Measurements from ENCODE around the gene ATP6V0E1.
A peak's percentile ranks its signal among the peaks of the same experiment; 100 is the strongest.

ATP6V0E1 gene

GRCh38 chr5:172957458-172957857 is 26.1 kb upstream of the ATP6V0E1 start:
- H3K79me2 ChIP-seq (ENCODE audit: low read length): peaks cover 27% of the 10 kb centered on the region
- DNase-seq: no peak
- peaks cover 20% of the 10 kb centered on the region for H3F3A ChIP-seq (ENCODE audit: insufficient read depth, low read length)
- no peak overlapping the region for H2AFZ ChIP-seq (ENCODE audit: low read length)
- H3K4me3 ChIP-seq (ENCODE audit: low read length): no peak overlapping the region
- H3K9me2 ChIP-seq (replicated peaks; ENCODE audit: insufficient read depth, low read length): no peaks in the 10 kb centered on the region
- no peaks in the 10 kb centered on the region for H3K9me3 ChIP-seq (replicated peaks; ENCODE audit: insufficient read depth, low read length)
- H3K4me2 ChIP-seq (ENCODE audit: low read depth, low read length): no peak overlapping the region
- H3K36me3 ChIP-seq (replicated peaks; ENCODE audit: insufficient read depth, low read length): no peaks in the 10 kb centered on the region
- H3K9ac ChIP-seq (ENCODE audit: low read length): no peak overlapping the region
- no peak overlapping the region for H3K27ac ChIP-seq (ENCODE audit: low read length)
- H3K4me1 ChIP-seq (ENCODE audit: low read length): peaks cover 10% of the 10 kb centered on the region
- no peaks in the 10 kb centered on the region for H4K20me1 ChIP-seq (ENCODE audit: insufficient read depth, low read length)
- TF ChIP-seq CTCF (IDR thresholded peaks at IDR 0.05; ENCODE audit: low read length) (no peak), EZH2 (optimal IDR thresholded peaks at IDR 0.05; ENCODE audit: low read depth, low read length) (no peak), EZH2phosphoT487 (IDR thresholded peaks at IDR 0.05; ENCODE audit: low read length) (no peak)
- H3K27me3 ChIP-seq (replicated peaks; ENCODE audit: insufficient read depth, low read length): no peaks in the 10 kb centered on the region

GRCh38 chr5:172958331-172959046 is 25.1 kb upstream of the ATP6V0E1 start:
- DNase-seq: peak; percentile 69
- Histone ChIP-seq H3K4me1 (ENCODE audit: low read length) (peaks cover 10% of the 10 kb centered on the region), H2AFZ (ENCODE audit: low read length) (peak overlapping the region; percentile 94), H3K9ac (ENCODE audit: low read length) (peak overlapping the region; percentile 92; the same call in 1 of the 2 replicates), H3K4me3 (ENCODE audit: low read length) (peak overlapping the region; percentile 87), H3K9me3 (replicated peaks; ENCODE audit: insufficient read depth, low read length) (no peaks in the 10 kb centered on the region), H4K20me1 (ENCODE audit: insufficient read depth, low read length) (no peaks in the 10 kb centered on the region), H3K27ac (ENCODE audit: low read length) (peak overlapping the region; percentile 32; the same call in 1 of the 2 replicates), H3K36me3 (replicated peaks; ENCODE audit: insufficient read depth, low read length) (no peaks in the 10 kb centered on the region), H3K27me3 (replicated peaks; ENCODE audit: insufficient read depth, low read length) (no peaks in the 10 kb centered on the region), H3K4me2 (ENCODE audit: low read depth, low read length) (peak overlapping the region; percentile 99), H3F3A (ENCODE audit: insufficient read depth, low read length) (peaks cover 18% of the 10 kb centered on the region), H3K79me2 (ENCODE audit: low read length) (peaks cover 27% of the 10 kb centered on the region), H3K9me2 (replicated peaks; ENCODE audit: insufficient read depth, low read length) (no peaks in the 10 kb centered on the region)
- TF ChIP-seq EZH2 (optimal IDR thresholded peaks at IDR 0.05; ENCODE audit: low read depth, low read length) (no peak), EZH2phosphoT487 (IDR thresholded peaks at IDR 0.05; ENCODE audit: low read length) (no peak), CTCF (IDR thresholded peaks at IDR 0.05; ENCODE audit: low read length) (no peak)

GRCh38 chr5:172959824-172960799 is 23.5 kb upstream of the ATP6V0E1 start:
- H3K27me3 ChIP-seq (replicated peaks; ENCODE audit: insufficient read depth, low read length): no peaks in the 10 kb centered on the region
- peak overlapping the region; percentile 87 for H3K4me3 ChIP-seq (ENCODE audit: low read length)
- no peaks in the 10 kb centered on the region for H3K36me3 ChIP-seq (replicated peaks; ENCODE audit: insufficient read depth, low read length)
- no peaks in the 10 kb centered on the region for H3K9me3 ChIP-seq (replicated peaks; ENCODE audit: insufficient read depth, low read length)
- peak overlapping the region; percentile 42 for H2AFZ ChIP-seq (ENCODE audit: low read length)
- DNase-seq: peak; percentile 23
- no peaks in the 10 kb centered on the region for H3K9me2 ChIP-seq (replicated peaks; ENCODE audit: insufficient read depth, low read length)
- H3K27ac ChIP-seq (ENCODE audit: low read length): peak overlapping the region; percentile 32; the same call in 1 of the 2 replicates
- TF ChIP-seq EZH2 (optimal IDR thresholded peaks at IDR 0.05; ENCODE audit: low read depth, low read length) (no peak), CTCF (IDR thresholded peaks at IDR 0.05; ENCODE audit: low read length) (no peak), EZH2phosphoT487 (IDR thresholded peaks at IDR 0.05; ENCODE audit: low read length) (no peak)
- H3K4me2 ChIP-seq (ENCODE audit: low read depth, low read length): peak overlapping the region; percentile 99
- peaks cover 10% of the 10 kb centered on the region for H3K4me1 ChIP-seq (ENCODE audit: low read length)
- peaks cover 27% of the 10 kb centered on the region for H3K79me2 ChIP-seq (ENCODE audit: low read length)
- peak overlapping the region; percentile 92 for H3K9ac ChIP-seq (ENCODE audit: low read length)
- peaks cover 18% of the 10 kb centered on the region for H3F3A ChIP-seq (ENCODE audit: insufficient read depth, low read length)
- no peaks in the 10 kb centered on the region; the same call in 1 of the 2 replicates for H4K20me1 ChIP-seq (ENCODE audit: insufficient read depth, low read length)
